GM12891 (cell line): Measurements from ENCODE around the gene NHLH1.

ENCODE experiments used
- PAX5 ChIP-seq: IDR thresholded peaks from 2 replicates; pipeline ENCODE4 v1.6.1; 2011; ENCODE audit warnings: low read length, moderate library complexity, mild to moderate bottlenecking; ENCODE audit not compliant: insufficient read depth, severe bottlenecking
- POLR2A ChIP-seq: IDR thresholded peaks from 2 replicates; pipeline ENCODE4 v1.6.1; 2011; ENCODE audit warnings: low read depth, low read length, control low read depth
- POLR2AphosphoS5 ChIP-seq: IDR thresholded peaks from 2 replicates; pipeline ENCODE4 v1.6.1; 2011; ENCODE audit warnings: low read depth, low read length, control low read depth
- POU2F2 ChIP-seq: IDR thresholded peaks from 2 replicates; pipeline ENCODE4 v1.6.1; 2011; ENCODE audit warnings: low read depth, mild to moderate bottlenecking, control low read depth, low read length, moderate library complexity
- SPI1 ChIP-seq: IDR thresholded peaks from 2 replicates; pipeline ENCODE4 v1.6.1; 2011; ENCODE audit warnings: low read depth, low read length, control low read depth
- TAF1 ChIP-seq: IDR thresholded peaks from 2 replicates; pipeline ENCODE4 v1.6.1; 2011; ENCODE audit warnings: low read depth, low read length, control low read depth

DNA sequence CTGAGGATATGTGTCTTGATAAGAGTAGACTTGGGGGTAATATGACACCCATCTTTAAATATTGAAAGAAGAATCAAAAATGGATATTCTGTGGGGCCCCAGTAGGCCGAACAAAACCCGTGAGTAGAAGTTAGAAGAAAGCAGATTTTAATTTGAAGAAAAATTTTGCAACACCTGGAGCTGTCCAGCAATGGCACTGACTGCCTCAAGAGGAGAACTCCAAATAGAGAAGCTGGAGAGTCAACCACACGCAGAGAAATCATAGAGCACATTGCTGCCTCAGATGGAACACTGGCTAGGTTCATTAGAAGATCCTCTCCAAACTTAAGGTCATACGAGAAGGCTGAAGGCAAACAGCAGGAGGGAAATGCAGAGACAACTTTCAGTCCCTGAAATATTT, 6.8 kb downstream of the NHLH1 start:
- TF ChIP-seq POLR2A (no peak), TAF1 (no peak), POLR2AphosphoS5 (no peak), PAX5 (no peak), SPI1 (no peak), POU2F2 (no peak)
